Endothelial cell of umbilical vein (primary cell): ENCODE results near the gene IL2RG. TPM values are rescaled to one million over a fixed set of nuclear protein-coding genes. Genes with fewer than 3 reads are reported as not detected.

Experiments used
- BruUV-seq: library from RNA; stranded (reverse); fragments of 400-500 nt; replicated peaks from 2 replicates; lab custom pipeline; 2021; lab: Mats Ljungman, UMichigan
- CTCF ChIA-PET: fragments of 300-600, 350-600 bp; sonication (Branson Sonifier 250); formaldehyde crosslinking; loops from one replicate; lab custom pipeline; 2021; ENCODE audit warnings: antibody characterized with exemption, inconsistent platforms; lab: Charles Lee
- POLR2A ChIA-PET: fragments of 300-600, 350-600 bp; sonication (Branson Sonifier 250); formaldehyde crosslinking; loops from one replicate; lab custom pipeline; 2021; ENCODE audit warnings: antibody characterized with exemption, inconsistent platforms; lab: Charles Lee
- DNase-seq: peaks from one replicate; pipeline ENCODE4 v3.0.0-alpha.2; 2011; ENCODE audit warnings: low read depth, low spot score
- FAIRE-seq: peaks from 2 replicates; lab custom pipeline; 2011; peaks lifted over from hg19 to GRCh38; lab: Jason Lieb, UNC
- H2AFZ ChIP-seq: 2 replicates; pipeline ENCODE4 v1.6.0; 2012; ENCODE audit warnings: low read depth, low read length, control low read depth, inconsistent platforms
- H3K27ac ChIP-seq: 2 replicates; pipeline ENCODE4 v1.5.1; 2011; ENCODE audit warnings: low read depth, mild to moderate bottlenecking, control low read depth, low read length, moderate library complexity; ENCODE audit not compliant: insufficient read depth
- H3K27me3 ChIP-seq, 2 experiments: 2 replicates each; pipeline versions ENCODE4 v1.6.0 to v1.6.1; 2011; ENCODE audit warnings: low read length in 2 of 2, mixed read lengths in 1 of 2; ENCODE audit not compliant: control insufficient read depth in 2 of 2, insufficient read depth in 2 of 2
- H3K36me3 ChIP-seq, 2 experiments: 2 replicates in 1 of 2; 3 replicates in 1 of 2; pipeline ENCODE4 v1.5.1; 2011; ENCODE audit warnings: low read length in 2 of 2, mild to moderate bottlenecking in 1 of 2, moderate library complexity in 1 of 2; ENCODE audit not compliant: control insufficient read depth in 2 of 2, insufficient read depth in 2 of 2; ENCODE audit errors: extremely low read depth in 1 of 2
- H3K4me1 ChIP-seq: 3 replicates; pipeline ENCODE4 v1.5.1; 2011; ENCODE audit warnings: mild to moderate bottlenecking, low read length; ENCODE audit not compliant: control insufficient read depth, insufficient read depth; ENCODE audit errors: extremely low read depth
- H3K4me2 ChIP-seq: 2 replicates; pipeline ENCODE4 v1.6.1; 2011; ENCODE audit warnings: low read length, control low read depth, mixed read lengths; ENCODE audit not compliant: insufficient read depth
- H3K4me3 ChIP-seq, 3 experiments: fragments of 200-600 bp in 1 of 3; sonication (generic), shearing (Covaris generic) in 1 of 3; replicated peaks in 1 of 3; 2 replicates each; pipeline ENCODE4 v1.5.1; 2011 to 2016; ENCODE audit warnings: control low read depth in 3 of 3, low read length in 3 of 3, mild to moderate bottlenecking in 2 of 3, inconsistent platforms in 1 of 3, low read depth in 1 of 3, moderate library complexity in 1 of 3; ENCODE audit not compliant: insufficient read depth in 1 of 3
- H3K79me2 ChIP-seq: 2 replicates; pipeline ENCODE4 v1.6.0; 2012; ENCODE audit warnings: low read length, inconsistent platforms; ENCODE audit not compliant: control insufficient read depth, insufficient read depth
- H3K9ac ChIP-seq: replicated peaks from 2 replicates; pipeline ENCODE3; 2011; ENCODE audit warnings: low read length, control low read depth; ENCODE audit not compliant: insufficient read depth; ENCODE audit errors: extremely low read depth
- H3K9me1 ChIP-seq: replicated peaks from 3 replicates; pipeline ENCODE4 v1.6.0; 2011; ENCODE audit warnings: mild to moderate bottlenecking, low read length; ENCODE audit not compliant: control insufficient read depth, insufficient read depth; ENCODE audit errors: extremely low read depth
- H3K9me3 ChIP-seq: replicated peaks from 2 replicates; pipeline ENCODE4 v1.5.1; 2012; ENCODE audit warnings: low read length, inconsistent platforms; ENCODE audit not compliant: control insufficient read depth, insufficient read depth
- H4K20me1 ChIP-seq: replicated peaks from 2 replicates; pipeline ENCODE3; 2011; ENCODE audit warnings: mild to moderate bottlenecking, low read length; ENCODE audit not compliant: control insufficient read depth, insufficient read depth; ENCODE audit errors: extremely low read depth
- FOS ChIP-seq: IDR thresholded peaks from 2 replicates; pipeline ENCODE4 v1.6.1; 2011; ENCODE audit warnings: mild to moderate bottlenecking, low read length, moderate library complexity, borderline replicate concordance; ENCODE audit not compliant: insufficient read depth
- JUN ChIP-seq: IDR thresholded peaks from 2 replicates; pipeline ENCODE4 v1.6.1; 2011; ENCODE audit warnings: borderline replicate concordance, low read depth; ENCODE audit not compliant: insufficient read length, insufficient read depth
- POLR2A ChIP-seq: IDR thresholded peaks from 2 replicates; pipeline ENCODE4 v1.6.1; 2012; ENCODE audit warnings: low read depth, mild to moderate bottlenecking, control low read depth, low read length
- dilution Hi-C: fragments of 300-500 bp; cut with MboI; formaldehyde crosslinking; loops from one replicate; pipeline ENCODE4 v1.15.0; 2019; ENCODE audit warnings: low sequenced_read_pairs; ENCODE audit not compliant: extremely low pct_ligation_motif_present
- intact Hi-C: fragments of 100-400 bp; cut with micrococcal nuclease; formaldehyde crosslinking; loops from one replicate; pipeline ENCODE4 v1.10.0; 2022
- polyA plus RNA-seq, 4 experiments: library from polyadenylated mRNA; depleted of rRNA in 3 of 4; stranded (reverse) in 3 of 4; unstranded in 1 of 4; fragments of >200 nt; gene quantifications; 2 replicates each; pipeline versions ENCODE4 v1.2.1 to v1.2.3, GENCODE V29; 2011 to 2012; ENCODE audit warnings: missing spikeins in 1 of 4
- total RNA-seq: library from RNA; stranded (reverse); gene quantifications from 2 replicates; pipeline ENCODE4 v1.2.3, GENCODE V29; 2021
- TF ChIP-seq, protein P1 (sequence below): IDR thresholded peaks from 2 replicates; pipeline ENCODE4 v1.6.1; 2011; ENCODE audit not compliant: insufficient read depth, insufficient read length
- TF ChIP-seq, protein P2 (sequence below), 2 donors: IDR thresholded peaks; 1 replicate in 1 of 2; 2 replicates in 1 of 2; pipeline ENCODE4 v1.5.1; 2011; ENCODE audit warnings: low read length in 2 of 2, mild to moderate bottlenecking in 2 of 2, moderate library complexity in 2 of 2, control low read depth in 1 of 2, inconsistent platforms in 1 of 2, low read depth in 1 of 2; ENCODE audit not compliant: insufficient read depth in 1 of 2; ENCODE audit errors: extremely low read depth in 1 of 2

The IL2RG gene
- total and polyA plus RNA-seq, 2 donors (not counting 3 experiments of a cell fraction or from before 2014, with no cell fraction given), result 0.07 TPM; not detected in 1

DNA sequence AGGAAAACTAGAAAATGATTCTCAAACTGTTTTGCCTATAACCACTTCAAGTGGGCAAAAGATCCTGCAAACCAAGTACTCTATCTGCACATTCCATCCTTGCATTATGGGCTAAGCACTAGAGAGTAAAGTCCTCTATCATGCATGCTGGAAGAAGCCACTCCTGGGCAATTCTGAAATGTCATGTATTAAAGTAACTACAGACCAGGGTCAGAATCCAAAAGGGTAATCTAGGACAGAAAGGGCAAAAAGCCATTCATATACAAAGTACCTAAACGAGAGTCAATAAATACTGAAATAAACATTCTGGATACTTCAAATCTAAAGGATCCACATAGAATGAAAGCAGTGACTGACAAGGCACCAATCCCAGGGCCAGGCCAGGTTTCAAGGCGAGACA, 44.3 kb downstream of the IL2RG start:
- DNase-seq (no peak), FAIRE-seq (no peak)
- BruUV-seq, result no TSS peak
- H3K4me3 ChIP-seq, result peak overlapping the region; percentile 79 to 97 (median 97)
- POLR2A ChIA-PET, result interaction anchor here (0.8 kb wide), 1 partner anchor 1210 kb away, joined by 3 read pairs; the partner anchor contains the start of gene RPS4X
- peak overlapping the region; percentile 57 for H3K27ac ChIP-seq
- no peaks in the 10 kb centered on the region for H3K9me3 ChIP-seq
- no peaks in the 10 kb centered on the region for H3K27me3 ChIP-seq
- H3K4me1 ChIP-seq, result no peaks in the 10 kb centered on the region
- peaks cover 31% of the 10 kb centered on the region for H3K79me2 ChIP-seq
- peak overlapping the region; percentile 95 for H3K4me2 ChIP-seq
- CTCF ChIA-PET, result no interaction called here
- no peaks in the 10 kb centered on the region for H3K36me3 ChIP-seq
- TF ChIP-seq, protein P1, sequence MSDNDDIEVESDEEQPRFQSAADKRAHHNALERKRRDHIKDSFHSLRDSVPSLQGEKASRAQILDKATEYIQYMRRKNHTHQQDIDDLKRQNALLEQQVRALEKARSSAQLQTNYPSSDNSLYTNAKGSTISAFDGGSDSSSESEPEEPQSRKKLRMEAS, result no peak
- TF ChIP-seq POLR2A, result no peak
- TF ChIP-seq, protein P2, sequence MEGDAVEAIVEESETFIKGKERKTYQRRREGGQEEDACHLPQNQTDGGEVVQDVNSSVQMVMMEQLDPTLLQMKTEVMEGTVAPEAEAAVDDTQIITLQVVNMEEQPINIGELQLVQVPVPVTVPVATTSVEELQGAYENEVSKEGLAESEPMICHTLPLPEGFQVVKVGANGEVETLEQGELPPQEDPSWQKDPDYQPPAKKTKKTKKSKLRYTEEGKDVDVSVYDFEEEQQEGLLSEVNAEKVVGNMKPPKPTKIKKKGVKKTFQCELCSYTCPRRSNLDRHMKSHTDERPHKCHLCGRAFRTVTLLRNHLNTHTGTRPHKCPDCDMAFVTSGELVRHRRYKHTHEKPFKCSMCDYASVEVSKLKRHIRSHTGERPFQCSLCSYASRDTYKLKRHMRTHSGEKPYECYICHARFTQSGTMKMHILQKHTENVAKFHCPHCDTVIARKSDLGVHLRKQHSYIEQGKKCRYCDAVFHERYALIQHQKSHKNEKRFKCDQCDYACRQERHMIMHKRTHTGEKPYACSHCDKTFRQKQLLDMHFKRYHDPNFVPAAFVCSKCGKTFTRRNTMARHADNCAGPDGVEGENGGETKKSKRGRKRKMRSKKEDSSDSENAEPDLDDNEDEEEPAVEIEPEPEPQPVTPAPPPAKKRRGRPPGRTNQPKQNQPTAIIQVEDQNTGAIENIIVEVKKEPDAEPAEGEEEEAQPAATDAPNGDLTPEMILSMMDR (IDR thresholded peaks at IDR 0.05; ENCODE audit: extremely low read depth in 1 of 2, insufficient read depth in 1 of 2, low read depth in 1 of 2, low read length in 2 of 2), result no peak
- TF ChIP-seq FOS, result no peak
- TF ChIP-seq JUN, result no peak
- no peaks in the 10 kb centered on the region for H3K9me1 ChIP-seq
- H2AFZ ChIP-seq, result peak overlapping the region; percentile 79
- dilution Hi-C loops (no loop called here), intact Hi-C loops (no loop called here)
- H4K20me1 ChIP-seq, result no peaks in the 10 kb centered on the region
- H3K9ac ChIP-seq, result peak overlapping the region; percentile 82

DNA sequence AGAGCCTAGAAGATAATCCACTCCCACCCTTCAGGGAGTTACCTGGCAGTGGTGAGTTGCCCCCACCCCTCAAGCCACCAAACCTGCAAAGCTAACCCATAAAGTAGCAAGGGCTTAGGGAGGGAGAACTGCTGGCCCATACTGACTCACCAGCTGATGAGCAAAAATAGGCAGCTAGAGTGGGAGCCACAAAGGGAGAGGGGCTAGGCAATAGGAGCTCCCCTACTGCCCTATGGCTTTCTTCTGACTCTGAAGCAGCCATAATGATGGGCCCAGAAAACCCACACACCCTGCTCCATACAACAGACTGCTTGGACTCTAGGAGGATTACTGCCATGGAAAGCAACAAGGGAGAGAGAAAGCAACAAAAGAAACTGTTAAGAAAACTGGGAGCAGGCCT, 51.2 kb downstream of the IL2RG start:
- H3K9ac ChIP-seq, result no peak overlapping the region
- dilution Hi-C loops (no loop called here), intact Hi-C loops (no loop called here)
- no peak overlapping the region for H3K27ac ChIP-seq
- no peaks in the 10 kb centered on the region for H4K20me1 ChIP-seq
- H3K4me3 ChIP-seq, result no peak overlapping the region
- no peaks in the 10 kb centered on the region for H3K4me1 ChIP-seq
- FAIRE-seq, result peak; percentile 56
- TF ChIP-seq POLR2A, result no peak
- CTCF ChIA-PET, result no interaction called here
- peaks cover 9% of the 10 kb centered on the region for H3K79me2 ChIP-seq
- H2AFZ ChIP-seq, result no peak overlapping the region
- DNase-seq, result no peak
- no TSS peak for BruUV-seq
- no peaks in the 10 kb centered on the region for H3K9me1 ChIP-seq
- no peaks in the 10 kb centered on the region for H3K9me3 ChIP-seq
- H3K4me2 ChIP-seq, result no peak overlapping the region
- peaks cover 0 to 9% of the 10 kb centered on the region in 2 experiments for H3K36me3 ChIP-seq
- POLR2A ChIA-PET, result no interaction called here
- no peaks in the 10 kb centered on the region for H3K27me3 ChIP-seq
